Mesothelial cell of epicardium (in vitro differentiated cells): Measurements from ENCODE around the gene TPI1. TPM values are rescaled to one million over a fixed set of nuclear protein-coding genes. Genes with fewer than 3 reads are reported as not detected.
A peak's percentile ranks its signal among the peaks of the same experiment; 100 is the strongest.
"Not testable (repeated sequence)": the region's sequence is repeated elsewhere in the genome, so short reads cannot be mapped to it uniquely, and the experiment has no call there.

ENCODE experiments used
- DNase-seq, 2 experiments: peaks; one replicate each; pipeline ENCODE4 v3.0.0; 2021; ENCODE audit warnings: low spot score in 2 of 2; ENCODE audit not compliant: unreplicated experiment in 2 of 2
- H3K27ac Mint-ChIP-seq: 2 replicates; pipeline ENCODE4 v1.8.0; 2021; ENCODE audit warnings: mixed read lengths
- H3K27me3 Mint-ChIP-seq: 2 replicates; pipeline ENCODE4 v1.8.0; 2021; ENCODE audit warnings: low read depth, mixed read lengths
- H3K36me3 Mint-ChIP-seq: 2 replicates; pipeline ENCODE4 v1.8.0; 2021; ENCODE audit warnings: mixed read lengths
- H3K4me1 Mint-ChIP-seq: 2 replicates; pipeline ENCODE4 v1.8.0; 2021; ENCODE audit warnings: mixed read lengths
- H3K4me3 Mint-ChIP-seq: 2 replicates; pipeline ENCODE4 v1.8.0; 2021; ENCODE audit warnings: mild to moderate bottlenecking, moderate library complexity, mixed read lengths
- H3K9me3 Mint-ChIP-seq: 2 replicates; pipeline ENCODE4 v1.8.0; 2021; ENCODE audit warnings: mixed read lengths
- total RNA-seq: library from RNA; stranded (reverse); gene quantifications from 3 replicates; pipeline ENCODE4 v1.2.1, GENCODE V29; 2021
- TF ChIP-seq, protein P1 (sequence below): fragments of 200-600 bp; sonication (generic); IDR thresholded peaks from one replicate; pipeline ENCODE4 v1.5.0; 2021; ENCODE audit warnings: antibody characterized with exemption; ENCODE audit not compliant: unreplicated experiment

The TPI1 gene
- total RNA-seq, 1 donor from 2014 or later: 473 TPM

DNA sequence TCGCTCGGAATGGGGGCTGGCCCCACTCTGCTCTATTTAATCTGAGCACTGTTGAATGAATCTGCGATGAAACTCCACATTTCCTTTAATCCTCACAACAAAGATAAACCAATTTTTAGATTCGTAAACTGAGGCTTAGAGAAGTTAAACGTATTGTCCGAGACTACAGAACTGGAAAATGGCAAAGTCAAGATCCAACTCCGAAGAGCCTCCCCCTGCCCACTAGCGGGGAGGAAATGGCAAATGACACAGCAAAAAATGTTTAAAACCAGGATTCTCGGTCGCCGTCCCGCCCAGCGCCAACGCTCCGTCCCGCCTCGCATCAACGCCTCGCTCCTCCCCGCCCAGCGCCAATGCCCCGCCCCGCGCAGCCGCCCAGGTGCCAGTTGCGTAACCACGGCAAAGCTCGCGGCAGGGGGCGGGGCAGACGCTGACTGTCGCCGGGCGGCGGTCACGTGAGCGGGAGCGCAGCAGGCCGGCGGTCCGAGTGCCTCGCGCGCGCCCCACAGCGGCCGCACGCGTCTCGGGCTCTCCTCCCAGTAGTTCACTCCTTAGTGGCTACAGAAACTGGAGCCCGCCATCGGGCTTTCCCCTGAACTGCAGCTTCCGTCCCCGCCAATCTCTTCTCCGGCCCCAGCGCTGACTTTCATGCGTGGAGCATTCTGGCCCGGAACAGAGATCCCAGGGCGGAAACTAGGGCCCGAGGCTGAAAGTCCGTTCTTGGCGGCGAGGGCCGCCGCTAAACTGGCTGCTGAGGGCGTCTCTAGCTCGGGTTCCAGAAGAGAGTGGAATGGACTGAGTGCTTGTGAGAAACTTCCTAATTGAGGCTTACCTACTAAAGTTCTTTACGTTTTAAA, 23.7 kb downstream of the TPI1 start:
- peak; percentile 99 to 100 for DNase-seq
- H3K9me3 Mint-ChIP-seq: no peaks in the 10 kb centered on the region
- TF ChIP-seq, protein P1, sequence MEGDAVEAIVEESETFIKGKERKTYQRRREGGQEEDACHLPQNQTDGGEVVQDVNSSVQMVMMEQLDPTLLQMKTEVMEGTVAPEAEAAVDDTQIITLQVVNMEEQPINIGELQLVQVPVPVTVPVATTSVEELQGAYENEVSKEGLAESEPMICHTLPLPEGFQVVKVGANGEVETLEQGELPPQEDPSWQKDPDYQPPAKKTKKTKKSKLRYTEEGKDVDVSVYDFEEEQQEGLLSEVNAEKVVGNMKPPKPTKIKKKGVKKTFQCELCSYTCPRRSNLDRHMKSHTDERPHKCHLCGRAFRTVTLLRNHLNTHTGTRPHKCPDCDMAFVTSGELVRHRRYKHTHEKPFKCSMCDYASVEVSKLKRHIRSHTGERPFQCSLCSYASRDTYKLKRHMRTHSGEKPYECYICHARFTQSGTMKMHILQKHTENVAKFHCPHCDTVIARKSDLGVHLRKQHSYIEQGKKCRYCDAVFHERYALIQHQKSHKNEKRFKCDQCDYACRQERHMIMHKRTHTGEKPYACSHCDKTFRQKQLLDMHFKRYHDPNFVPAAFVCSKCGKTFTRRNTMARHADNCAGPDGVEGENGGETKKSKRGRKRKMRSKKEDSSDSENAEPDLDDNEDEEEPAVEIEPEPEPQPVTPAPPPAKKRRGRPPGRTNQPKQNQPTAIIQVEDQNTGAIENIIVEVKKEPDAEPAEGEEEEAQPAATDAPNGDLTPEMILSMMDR: peak; percentile 83
- peaks cover 14% of the 10 kb centered on the region for H3K4me1 Mint-ChIP-seq
- H3K27me3 Mint-ChIP-seq: no peaks in the 10 kb centered on the region
- peak overlapping the region; percentile 70 for H3K4me3 Mint-ChIP-seq
- no peaks in the 10 kb centered on the region for H3K36me3 Mint-ChIP-seq
- H3K27ac Mint-ChIP-seq: peak overlapping the region; percentile 96

DNA sequence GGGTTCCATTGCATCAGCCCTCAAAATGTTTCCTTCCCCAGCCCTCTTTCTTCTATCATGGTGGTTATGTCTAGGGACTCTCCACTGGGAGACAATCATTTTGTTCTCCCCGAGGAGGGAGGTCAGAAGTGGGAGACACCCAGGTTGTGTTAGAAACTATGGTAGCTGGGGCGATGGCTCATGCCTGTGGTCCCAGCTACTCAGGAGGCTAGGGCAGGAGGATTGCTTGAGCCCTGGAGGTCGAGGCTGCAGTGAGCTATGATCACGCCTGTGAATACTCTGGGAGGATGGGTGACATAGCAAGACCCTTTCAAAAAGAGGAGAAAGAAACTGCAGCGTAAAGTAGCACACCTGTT, 24.3 kb downstream of the TPI1 start:
- Mint-ChIP-seq H3K36me3 (no peaks in the 10 kb centered on the region), H3K27me3 (no peaks in the 10 kb centered on the region), H3K27ac (peak overlapping the region; percentile 96), H3K9me3 (no peaks in the 10 kb centered on the region), H3K4me1 (peaks cover 11% of the 10 kb centered on the region), H3K4me3 (peak overlapping the region; percentile 70)
- no peak for DNase-seq
- TF ChIP-seq, protein P1: no peak

DNA sequence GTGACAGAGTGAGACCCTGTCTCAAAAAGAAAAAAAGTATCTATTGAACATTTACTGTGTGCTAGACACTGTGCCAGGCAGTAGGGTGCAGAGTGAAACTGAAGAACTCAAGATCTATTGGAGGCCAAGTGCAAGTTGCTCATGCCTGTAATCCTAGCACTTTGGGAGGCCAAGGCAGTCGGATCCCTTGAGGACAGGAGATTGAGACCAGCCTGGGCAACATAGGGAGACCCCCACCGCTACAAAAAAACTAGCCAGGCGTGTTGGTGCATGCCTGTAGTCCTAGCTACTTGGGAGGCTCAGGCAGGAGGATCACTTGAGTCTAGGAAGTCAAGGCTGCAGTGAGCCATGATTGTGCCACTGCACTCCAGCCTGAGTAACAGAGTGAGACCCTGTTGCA, 25.4 kb downstream of the TPI1 start:
- not testable (repeated sequence) for H3K36me3 Mint-ChIP-seq, H3K27ac Mint-ChIP-seq, H3K4me3 Mint-ChIP-seq, H3K27me3 Mint-ChIP-seq, DNase-seq, H3K9me3 Mint-ChIP-seq
- H3K4me1 Mint-ChIP-seq: peaks cover 11% of the 10 kb centered on the region

DNA sequence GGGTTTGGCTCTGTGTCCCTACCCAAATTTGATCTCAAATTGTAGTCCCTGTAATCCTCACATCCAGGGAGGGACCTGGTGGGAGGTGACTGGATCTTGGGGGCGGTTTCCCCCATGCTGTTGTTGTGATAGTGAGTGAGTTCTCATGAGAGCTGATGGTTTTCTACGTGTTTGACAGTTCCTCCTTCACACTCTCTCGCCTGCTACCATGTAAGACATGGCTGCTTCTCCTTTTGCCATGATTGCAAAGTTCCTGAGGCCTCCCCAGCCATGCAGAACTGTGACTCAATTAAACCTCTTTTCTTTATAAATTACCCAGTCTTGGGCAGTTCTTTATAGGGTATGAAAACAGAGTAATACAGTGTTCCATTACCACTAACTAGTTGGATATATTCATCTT, 27.0 kb downstream of the TPI1 start:
- no peaks in the 10 kb centered on the region for H3K9me3 Mint-ChIP-seq
- peaks cover 11% of the 10 kb centered on the region for H3K4me1 Mint-ChIP-seq
- TF ChIP-seq, protein P1: no peak
- H3K4me3 Mint-ChIP-seq: no peak overlapping the region
- no peaks in the 10 kb centered on the region for H3K36me3 Mint-ChIP-seq
- no peak for DNase-seq
- no peak overlapping the region for H3K27ac Mint-ChIP-seq
- no peaks in the 10 kb centered on the region for H3K27me3 Mint-ChIP-seq

DNA sequence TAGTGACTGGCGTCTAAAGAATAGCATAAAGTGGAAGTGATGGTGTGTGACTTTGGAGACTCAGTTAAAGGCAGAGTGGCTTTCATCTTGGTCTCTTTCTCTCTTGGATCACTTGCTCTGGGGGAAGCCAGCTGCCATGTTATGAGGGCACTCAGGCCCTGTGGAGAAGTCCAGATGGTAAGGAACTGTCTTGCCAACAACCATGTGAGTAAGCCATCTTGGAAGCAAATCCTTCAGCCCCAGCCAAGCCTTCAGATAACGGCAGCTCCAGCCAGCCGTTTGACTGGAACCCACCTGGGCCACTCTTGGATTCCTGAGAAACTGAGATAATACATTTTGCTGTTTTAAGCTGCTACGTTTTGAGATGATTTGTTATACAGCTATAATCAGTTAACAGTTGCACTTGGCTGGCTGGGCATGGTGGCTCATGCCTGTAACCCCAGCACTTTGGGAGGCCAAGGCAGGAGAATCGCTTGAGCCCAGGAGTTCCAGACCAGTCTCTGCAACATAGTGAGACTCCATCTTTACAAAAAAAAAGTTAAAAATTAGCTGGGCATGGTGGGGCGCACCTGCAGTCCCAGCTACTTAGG, 29.6 kb downstream of the TPI1 start:
- H3K4me3 Mint-ChIP-seq: no peak overlapping the region

DNA sequence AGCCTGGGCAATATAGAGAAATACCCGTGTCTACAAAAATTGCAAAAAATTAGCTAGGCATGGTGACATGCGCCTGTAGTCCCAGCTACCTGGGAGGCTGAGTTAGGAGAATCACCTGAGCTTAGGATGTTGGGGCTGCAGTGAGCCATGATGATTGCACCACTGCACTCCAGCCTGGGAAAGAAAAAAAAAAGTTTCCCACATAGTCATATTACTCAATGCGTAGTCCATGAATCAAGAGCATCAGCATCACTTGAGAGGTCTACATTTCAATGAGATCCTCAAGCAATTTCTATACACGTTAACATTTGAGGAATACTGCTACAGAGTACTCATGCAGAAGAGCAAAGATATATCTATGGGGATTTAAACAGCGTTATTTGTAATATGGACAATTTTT, 32.1 kb downstream of the TPI1 start:
- Mint-ChIP-seq H3K36me3 (no peaks in the 10 kb centered on the region), H3K27me3 (no peaks in the 10 kb centered on the region), H3K27ac (no peak overlapping the region), H3K4me1 (no peaks in the 10 kb centered on the region), H3K4me3 (no peak overlapping the region), H3K9me3 (no peaks in the 10 kb centered on the region)
- DNase-seq: no peak
- TF ChIP-seq, protein P1: no peak

More for the DNA sequence above, 29.6 kb downstream of the TPI1 start:
- Mint-ChIP-seq H3K27me3 (no peaks in the 10 kb centered on the region), H3K9me3 (no peaks in the 10 kb centered on the region), H3K36me3 (no peaks in the 10 kb centered on the region), H3K27ac (no peak overlapping the region), H3K4me1 (no peaks in the 10 kb centered on the region)
- TF ChIP-seq, protein P1: no peak
- no peak for DNase-seq
